SK-N-SH (cell line): Measurements from ENCODE around the gene LIPJ. TPM values are rescaled to one million over a fixed set of nuclear protein-coding genes. Genes with fewer than 3 reads are reported as not detected.

Experiments
- CTCF ChIA-PET: fragments of 300-600, 350-600 bp; formaldehyde crosslinking; extraction: SDS; loops from one replicate; lab custom pipeline; 2021; lab: Yijun Ruan, JAX
- POLR2A ChIA-PET: fragments of 350-600 bp; sonication (Branson Sonifier 250); formaldehyde crosslinking; extraction: SDS; loops from one replicate; lab custom pipeline; 2020; ENCODE audit warnings: antibody characterized with exemption, inconsistent platforms; lab: Yijun Ruan, JAX
- DNase-seq: peaks from one replicate; pipeline ENCODE4 v3.0.0; 2012
- H2AFZ ChIP-seq: fragments of 200-600 bp; sonication (generic); 2 replicates; pipeline ENCODE4 v1.8.1; 2016; ENCODE audit warnings: antibody characterized with exemption, mild to moderate bottlenecking, low read depth
- H3F3A ChIP-seq: fragments of 200-600 bp; sonication (generic); replicated peaks from 2 replicates; pipeline ENCODE3; 2016; ENCODE audit warnings: antibody characterized with exemption, mild to moderate bottlenecking; ENCODE audit not compliant: insufficient read depth
- H3K27ac ChIP-seq, 2 experiments: fragments of 200-500 bp in 1 of 2; fragments of 200-600 bp in 1 of 2; sonication (Bioruptor generic) in 1 of 2; sonication (generic), shearing (Covaris generic) in 1 of 2; 2 replicates each; pipeline versions ENCODE4 v1.5.1 to v1.6.1; 2014 to 2016; ENCODE audit warnings: low read depth in 2 of 2, inconsistent platforms in 1 of 2, low read length in 1 of 2, mild to moderate bottlenecking in 1 of 2, mixed read lengths in 1 of 2
- H3K27me3 ChIP-seq: fragments of 200-600 bp; sonication (generic), shearing (Covaris generic); 2 replicates; pipeline ENCODE4 v1.6.1; 2016; ENCODE audit warnings: mixed run types; ENCODE audit not compliant: insufficient read depth
- H3K36me3 ChIP-seq, 2 experiments: fragments of 200-500 bp in 1 of 2; fragments of 200-600 bp in 1 of 2; sonication (Bioruptor generic) in 1 of 2; sonication (generic) in 1 of 2; replicated peaks in 1 of 2; 2 replicates each; pipeline versions ENCODE3 to v1.5.1; 2014 to 2016; ENCODE audit warnings: low read length in 1 of 2, mild to moderate bottlenecking in 1 of 2; ENCODE audit not compliant: insufficient read depth in 2 of 2, control insufficient read depth in 1 of 2
- H3K4me1 ChIP-seq, 2 experiments: fragments of 200-500 bp in 1 of 2; fragments of 200-600 bp in 1 of 2; sonication (Bioruptor generic) in 1 of 2; sonication (generic), shearing (Covaris generic) in 1 of 2; 2 replicates each; pipeline versions ENCODE4 v1.5.1 to v1.6.1; 2014 to 2016; ENCODE audit warnings: low read depth in 1 of 2, low read length in 1 of 2, mixed run types in 1 of 2; ENCODE audit not compliant: insufficient read depth in 2 of 2, control insufficient read depth in 1 of 2
- H3K4me2 ChIP-seq: fragments of 200-600 bp; sonication (generic), shearing (Covaris generic); 2 replicates; pipeline ENCODE4 v1.6.1; 2017; ENCODE audit warnings: mixed run types
- H3K4me3 ChIP-seq, 2 experiments: fragments of 200-500 bp in 1 of 2; fragments of 200-600 bp in 1 of 2; sonication (Bioruptor generic) in 1 of 2; sonication (generic), shearing (Covaris generic) in 1 of 2; 2 replicates each; pipeline versions ENCODE4 v1.5.1 to v1.8.1; 2014 to 2016; ENCODE audit warnings: low read depth in 2 of 2, inconsistent platforms in 1 of 2, low read length in 1 of 2, mild to moderate bottlenecking in 1 of 2, mixed read lengths in 1 of 2, moderate library complexity in 1 of 2
- H3K79me2 ChIP-seq: fragments of 200-600 bp; sonication (generic); 2 replicates; pipeline ENCODE4 v1.8.1; 2017; ENCODE audit warnings: mild to moderate bottlenecking; ENCODE audit not compliant: insufficient read depth
- H3K9ac ChIP-seq: fragments of 200-600 bp; sonication (generic); 2 replicates; pipeline ENCODE4 v1.6.1; 2017; ENCODE audit warnings: mixed run types
- H3K9me2 ChIP-seq: fragments of 200-600 bp; sonication (generic); 2 replicates; pipeline ENCODE4 v1.6.1; 2017; ENCODE audit warnings: mixed run types
- H3K9me3 ChIP-seq: fragments of 200-600 bp; sonication (generic); 2 replicates; pipeline ENCODE4 v1.6.1; 2017; ENCODE audit warnings: mixed run types, mild to moderate bottlenecking, moderate library complexity
- H4K20me1 ChIP-seq: fragments of 200-600 bp; sonication (generic); 2 replicates; pipeline ENCODE4 v1.6.1; 2017; ENCODE audit warnings: mild to moderate bottlenecking, mixed run types; ENCODE audit not compliant: insufficient read depth
- ELF1 ChIP-seq: IDR thresholded peaks from 2 replicates; pipeline ENCODE4 v1.4.0; 2012
- EP300 ChIP-seq, 2 experiments: IDR thresholded peaks; 2 replicates each; pipeline versions ENCODE4 v1.4.0 to v1.6.1; 2012; ENCODE audit warnings: borderline replicate concordance in 1 of 2, low read depth in 1 of 2, low read length in 1 of 2
- EZH2phosphoT487 ChIP-seq: fragments of 200-600 bp; sonication (generic); IDR thresholded peaks from 2 replicates; pipeline ENCODE4 v1.6.1; 2017; ENCODE audit warnings: low read depth, mixed run types, mild to moderate bottlenecking, antibody characterized with exemption, moderate library complexity, borderline replicate concordance
- GABPA ChIP-seq: IDR thresholded peaks from 2 replicates; pipeline ENCODE4 v1.4.0; 2012; ENCODE audit warnings: low read depth, mild to moderate bottlenecking
- GATA2 ChIP-seq: sonication (generic); formaldehyde crosslinking; IDR thresholded peaks from 2 replicates; pipeline ENCODE4 v1.5.0; 2020; ENCODE audit warnings: mild to moderate bottlenecking, missing genetic modification reagents
- JUND ChIP-seq: IDR thresholded peaks from 2 replicates; pipeline ENCODE4 v1.4.0; 2012
- RAD21 ChIP-seq: IDR thresholded peaks from 2 replicates; pipeline ENCODE4 v1.6.1; 2012; ENCODE audit warnings: mild to moderate bottlenecking, low read length
- RCOR1 ChIP-seq: fragments of 150-350 bp; IDR thresholded peaks from 2 replicates; pipeline ENCODE4 v1.6.1; 2017; ENCODE audit warnings: antibody characterized with exemption, low read length
- TAF1 ChIP-seq: IDR thresholded peaks from 2 replicates; pipeline ENCODE4 v1.6.1; 2012; ENCODE audit warnings: low read depth, mild to moderate bottlenecking, low read length, moderate library complexity, borderline replicate concordance
- YY1 ChIP-seq: IDR thresholded peaks from 2 replicates; pipeline ENCODE4 v1.4.0; 2012; ENCODE audit warnings: low read depth, mild to moderate bottlenecking
- WGBS: methylation state at CpG from one replicate; pipeline ENCODE4 v1.1.6; 2017; ENCODE audit warnings: low lambda C conversion rate; 5-methylcytosine and 5-hydroxymethylcytosine counted together
- polyA plus RNA-seq, 3 experiments: library from polyadenylated mRNA; depleted of rRNA; stranded (reverse); fragments of >200 nt; gene quantifications; 2 replicates each; pipeline ENCODE4 v1.2.3, GENCODE V29; 2012
- TF ChIP-seq, protein P1 (sequence below): IDR thresholded peaks from 2 replicates; pipeline ENCODE4 v1.4.0; 2012; ENCODE audit warnings: low read depth
- TF ChIP-seq, protein P2 (sequence below): IDR thresholded peaks from 2 replicates; pipeline ENCODE4 v1.6.1; 2012; ENCODE audit warnings: mild to moderate bottlenecking, low read depth, low read length, moderate library complexity
- TF ChIP-seq, protein P3 (sequence below): IDR thresholded peaks from 2 replicates; pipeline ENCODE4 v1.4.0; 2012; ENCODE audit warnings: low read depth, borderline replicate concordance

LIPJ gene
- polyA plus RNA-seq, 1 of the 3 experiments (the other 2 are of a cell fraction), result not detected

DNA sequence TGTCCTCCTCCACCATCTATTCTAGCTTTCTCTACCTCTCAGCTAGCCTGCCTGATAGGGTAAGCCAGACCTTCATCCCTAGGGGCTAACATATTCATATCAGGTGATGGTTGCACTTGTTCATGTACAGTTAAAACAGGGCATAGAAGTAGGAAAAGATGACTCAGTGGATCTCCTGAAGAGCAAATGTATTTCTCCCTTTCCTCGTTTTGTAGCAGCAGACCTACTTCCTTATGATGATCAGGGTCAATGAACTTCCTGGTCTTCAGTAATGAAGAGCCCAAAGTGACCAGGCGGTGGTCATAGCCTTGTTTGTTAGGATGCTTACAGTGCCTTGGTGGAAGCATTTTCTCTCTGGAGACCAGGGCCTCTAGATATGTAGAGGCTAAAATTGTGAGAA is 6.3 kb downstream of the LIPJ start:
- POLR2A ChIA-PET, result no interaction called here
- Histone ChIP-seq H3F3A (no peaks in the 10 kb centered on the region), H3K36me3 (no peaks in the 10 kb centered on the region), H3K4me1 (no peaks in the 10 kb centered on the region), H3K4me3 (no peak overlapping the region), H3K9me2 (no peaks in the 10 kb centered on the region), H3K9me3 (no peaks in the 10 kb centered on the region), H3K27me3 (no peaks in the 10 kb centered on the region), H2AFZ (no peak overlapping the region), H3K79me2 (no peaks in the 10 kb centered on the region), H4K20me1 (no peaks in the 10 kb centered on the region), H3K27ac (no peak overlapping the region), H3K4me2 (no peak overlapping the region), H3K9ac (no peak overlapping the region)
- DNase-seq, result no peak
- TF ChIP-seq, protein P1, sequence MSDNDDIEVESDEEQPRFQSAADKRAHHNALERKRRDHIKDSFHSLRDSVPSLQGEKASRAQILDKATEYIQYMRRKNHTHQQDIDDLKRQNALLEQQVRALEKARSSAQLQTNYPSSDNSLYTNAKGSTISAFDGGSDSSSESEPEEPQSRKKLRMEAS, result no peak
- TF ChIP-seq GATA2 (CRISPR knock-in tag) (no peak), ELF1 (no peak), JUND (no peak)
- 84% methylated on average over 2 of the region's 2 CpGs for WGBS
- CTCF ChIA-PET, result interaction anchor here (1.1 to 1.4 kb wide), 2 partner anchors 15 to 28 kb away, joined by 3 to 4 read pairs; no protein-coding TSS in a partner anchor

DNA sequence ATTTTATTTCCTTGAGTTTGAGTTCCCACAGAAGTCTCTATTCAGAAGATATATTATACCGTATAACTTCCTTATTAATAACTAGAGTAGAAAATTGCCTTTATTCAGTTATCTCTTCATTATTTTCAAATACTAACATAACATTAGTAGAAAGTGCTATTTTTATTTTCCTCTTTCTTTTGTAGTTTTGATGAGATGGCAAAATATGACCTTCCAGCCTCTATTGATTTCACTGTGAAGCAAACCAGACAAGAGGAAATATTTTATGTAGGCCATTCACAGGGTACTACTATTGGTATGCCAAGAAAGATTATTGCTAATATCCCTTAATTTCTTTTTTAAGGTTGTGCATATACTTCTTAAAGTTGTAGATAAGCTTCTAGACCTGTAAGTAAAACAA is 7.9 kb downstream of the LIPJ start:
- Histone ChIP-seq H3K9me3 (no peaks in the 10 kb centered on the region), H3K4me1 (no peaks in the 10 kb centered on the region), H2AFZ (peak overlapping the region; percentile 9; the same call in 1 of the 2 replicates), H3K4me2 (no peak overlapping the region), H3K27ac (no peak overlapping the region), H4K20me1 (no peaks in the 10 kb centered on the region), H3K27me3 (no peaks in the 10 kb centered on the region), H3F3A (no peaks in the 10 kb centered on the region), H3K9ac (no peak overlapping the region), H3K36me3 (no peaks in the 10 kb centered on the region), H3K4me3 (no peak overlapping the region), H3K9me2 (no peaks in the 10 kb centered on the region), H3K79me2 (no peaks in the 10 kb centered on the region)
- WGBS, result 98% methylated on average over 1 of the region's 1 CpG
- POLR2A ChIA-PET, result no interaction called here
- DNase-seq, result no peak
- CTCF ChIA-PET, result no interaction called here
- TF ChIP-seq RAD21, result no peak
- TF ChIP-seq, protein P2, sequence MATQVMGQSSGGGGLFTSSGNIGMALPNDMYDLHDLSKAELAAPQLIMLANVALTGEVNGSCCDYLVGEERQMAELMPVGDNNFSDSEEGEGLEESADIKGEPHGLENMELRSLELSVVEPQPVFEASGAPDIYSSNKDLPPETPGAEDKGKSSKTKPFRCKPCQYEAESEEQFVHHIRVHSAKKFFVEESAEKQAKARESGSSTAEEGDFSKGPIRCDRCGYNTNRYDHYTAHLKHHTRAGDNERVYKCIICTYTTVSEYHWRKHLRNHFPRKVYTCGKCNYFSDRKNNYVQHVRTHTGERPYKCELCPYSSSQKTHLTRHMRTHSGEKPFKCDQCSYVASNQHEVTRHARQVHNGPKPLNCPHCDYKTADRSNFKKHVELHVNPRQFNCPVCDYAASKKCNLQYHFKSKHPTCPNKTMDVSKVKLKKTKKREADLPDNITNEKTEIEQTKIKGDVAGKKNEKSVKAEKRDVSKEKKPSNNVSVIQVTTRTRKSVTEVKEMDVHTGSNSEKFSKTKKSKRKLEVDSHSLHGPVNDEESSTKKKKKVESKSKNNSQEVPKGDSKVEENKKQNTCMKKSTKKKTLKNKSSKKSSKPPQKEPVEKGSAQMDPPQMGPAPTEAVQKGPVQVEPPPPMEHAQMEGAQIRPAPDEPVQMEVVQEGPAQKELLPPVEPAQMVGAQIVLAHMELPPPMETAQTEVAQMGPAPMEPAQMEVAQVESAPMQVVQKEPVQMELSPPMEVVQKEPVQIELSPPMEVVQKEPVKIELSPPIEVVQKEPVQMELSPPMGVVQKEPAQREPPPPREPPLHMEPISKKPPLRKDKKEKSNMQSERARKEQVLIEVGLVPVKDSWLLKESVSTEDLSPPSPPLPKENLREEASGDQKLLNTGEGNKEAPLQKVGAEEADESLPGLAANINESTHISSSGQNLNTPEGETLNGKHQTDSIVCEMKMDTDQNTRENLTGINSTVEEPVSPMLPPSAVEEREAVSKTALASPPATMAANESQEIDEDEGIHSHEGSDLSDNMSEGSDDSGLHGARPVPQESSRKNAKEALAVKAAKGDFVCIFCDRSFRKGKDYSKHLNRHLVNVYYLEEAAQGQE, result no peak
- TF ChIP-seq GABPA, result no peak
- TF ChIP-seq YY1, result no peak
- no peak for TF ChIP-seq JUND
- no peak for TF ChIP-seq RCOR1
- TF ChIP-seq EP300 (IDR thresholded peaks at IDR 0.05; ENCODE audit: borderline replicate concordance in 1 of 2, low read depth in 1 of 2, low read length in 1 of 2), result no peak
- no peak for TF ChIP-seq EZH2phosphoT487
- TF ChIP-seq, protein P3, sequence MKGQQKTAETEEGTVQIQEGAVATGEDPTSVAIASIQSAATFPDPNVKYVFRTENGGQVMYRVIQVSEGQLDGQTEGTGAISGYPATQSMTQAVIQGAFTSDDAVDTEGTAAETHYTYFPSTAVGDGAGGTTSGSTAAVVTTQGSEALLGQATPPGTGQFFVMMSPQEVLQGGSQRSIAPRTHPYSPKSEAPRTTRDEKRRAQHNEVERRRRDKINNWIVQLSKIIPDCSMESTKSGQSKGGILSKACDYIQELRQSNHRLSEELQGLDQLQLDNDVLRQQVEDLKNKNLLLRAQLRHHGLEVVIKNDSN, result no peak
- no peak for TF ChIP-seq TAF1
